GM12872 (cell line): Measurements from ENCODE around the gene APOO.

Source experiments
- TF ChIP-seq, protein P1 (sequence below): IDR thresholded peaks from 3 replicates; pipeline ENCODE4 v1.5.1; 2011; ENCODE audit warnings: low read depth, mild to moderate bottlenecking, low read length, moderate library complexity; ENCODE audit not compliant: insufficient read depth

APOO gene

GRCh38 chrX:23871905-23872546, 35.7 kb downstream of the APOO start:
- TF ChIP-seq, protein P1, sequence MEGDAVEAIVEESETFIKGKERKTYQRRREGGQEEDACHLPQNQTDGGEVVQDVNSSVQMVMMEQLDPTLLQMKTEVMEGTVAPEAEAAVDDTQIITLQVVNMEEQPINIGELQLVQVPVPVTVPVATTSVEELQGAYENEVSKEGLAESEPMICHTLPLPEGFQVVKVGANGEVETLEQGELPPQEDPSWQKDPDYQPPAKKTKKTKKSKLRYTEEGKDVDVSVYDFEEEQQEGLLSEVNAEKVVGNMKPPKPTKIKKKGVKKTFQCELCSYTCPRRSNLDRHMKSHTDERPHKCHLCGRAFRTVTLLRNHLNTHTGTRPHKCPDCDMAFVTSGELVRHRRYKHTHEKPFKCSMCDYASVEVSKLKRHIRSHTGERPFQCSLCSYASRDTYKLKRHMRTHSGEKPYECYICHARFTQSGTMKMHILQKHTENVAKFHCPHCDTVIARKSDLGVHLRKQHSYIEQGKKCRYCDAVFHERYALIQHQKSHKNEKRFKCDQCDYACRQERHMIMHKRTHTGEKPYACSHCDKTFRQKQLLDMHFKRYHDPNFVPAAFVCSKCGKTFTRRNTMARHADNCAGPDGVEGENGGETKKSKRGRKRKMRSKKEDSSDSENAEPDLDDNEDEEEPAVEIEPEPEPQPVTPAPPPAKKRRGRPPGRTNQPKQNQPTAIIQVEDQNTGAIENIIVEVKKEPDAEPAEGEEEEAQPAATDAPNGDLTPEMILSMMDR: no peak

- TF ChIP-seq, protein P1: no peak
Measured at GRCh38 chrX:23870041-23870440, 37.7 kb downstream of the APOO start.

- TF ChIP-seq, protein P1: no peak
Measured at GRCh38 chrX:23864742-23865326, 42.9 kb downstream of the APOO start.

- TF ChIP-seq, protein P1: no peak
Measured at GRCh38 chrX:23861215-23861896, 46.4 kb downstream of the APOO start.

- TF ChIP-seq, protein P1: no peak
Measured at GRCh38 chrX:23857935-23858334, 49.8 kb downstream of the APOO start.

- TF ChIP-seq, protein P1: no peak
Measured at GRCh38 chrX:23857363-23857762, 50.4 kb downstream of the APOO start.

- TF ChIP-seq, protein P1: no peak
Measured at GRCh38 chrX:23855569-23855968, 52.2 kb downstream of the APOO start.
